HCT116 (cell line): ENCODE measurements around the gene TRAPPC4.

ENCODE experiments used
- ATF3 ChIP-seq: IDR thresholded peaks from 2 replicates; pipeline ENCODE4 v1.6.1; 2012
- CBX3 ChIP-seq: IDR thresholded peaks from 2 replicates; pipeline ENCODE4 v1.6.1; 2012; ENCODE audit warnings: low read depth
- CTCF ChIP-seq, 3 experiments: fragments of 200-600 bp in 1 of 3; sonication (generic) in 1 of 3; IDR thresholded peaks in 2 of 3; conservative IDR thresholded peaks in 1 of 3; 2 replicates each; pipeline ENCODE4 v1.5.1; 2012 to 2017; ENCODE audit warnings: low read depth in 2 of 3, low read length in 2 of 3, antibody characterized with exemption in 1 of 3, borderline replicate concordance in 1 of 3, control low read depth in 1 of 3, mild to moderate bottlenecking in 1 of 3, mixed read lengths in 1 of 3, mixed run types in 1 of 3, moderate library complexity in 1 of 3; ENCODE audit not compliant: insufficient read depth in 1 of 3
- EZH2 ChIP-seq: fragments of 200-600 bp; sonication (generic); IDR thresholded peaks from 2 replicates; pipeline ENCODE4 v1.6.1; 2017; ENCODE audit warnings: antibody characterized with exemption, mixed run types
- MAX ChIP-seq: IDR thresholded peaks from 2 replicates; pipeline ENCODE4 v1.6.1; 2012
- POLR2A ChIP-seq: IDR thresholded peaks from 2 replicates; pipeline ENCODE4 v1.7.0; 2011; ENCODE audit warnings: borderline replicate concordance; ENCODE audit not compliant: insufficient read depth, insufficient read length; ENCODE audit errors: extremely low read depth
- POLR2AphosphoS5 ChIP-seq: IDR thresholded peaks from 2 replicates; pipeline ENCODE4 v1.6.1; 2011; ENCODE audit warnings: mild to moderate bottlenecking, low read depth, low read length, moderate library complexity
- REST ChIP-seq: IDR thresholded peaks from 2 replicates; pipeline ENCODE4 v1.6.1; 2012; ENCODE audit warnings: low read depth
- SIN3A ChIP-seq: IDR thresholded peaks from 2 replicates; pipeline ENCODE4 v1.6.1; 2012; ENCODE audit warnings: low read depth
- SP1 ChIP-seq: IDR thresholded peaks from 2 replicates; pipeline ENCODE4 v1.6.1; 2012; ENCODE audit warnings: low read depth
- ZBTB33 ChIP-seq: IDR thresholded peaks from 2 replicates; pipeline ENCODE4 v1.6.1; 2011; ENCODE audit warnings: mild to moderate bottlenecking, low read length, moderate library complexity; ENCODE audit not compliant: insufficient replicate concordance; ENCODE audit errors: extremely low read depth
- ZNF274 ChIP-seq: fragments of 200-500 bp; sonication (Bioruptor generic); IDR thresholded peaks from 2 replicates; pipeline ENCODE4 v1.6.1; 2014; ENCODE audit warnings: mild to moderate bottlenecking, low read depth, low read length, inconsistent platforms

GRCh38 chr11:118975771-118976709 lies 42.5 kb upstream of the TRAPPC4 start:
- TF ChIP-seq POLR2A (no peak), CTCF (IDR thresholded peaks at IDR 0.05 in 2 of 3, conservative IDR thresholded peaks at IDR 0.05 in 1 of 3; ENCODE audit: borderline replicate concordance in 1 of 3, insufficient read depth in 1 of 3, low read depth in 2 of 3, low read length in 2 of 3) (no peak), ZBTB33 (no peak), MAX (no peak), EZH2 (no peak), SP1 (no peak), ATF3 (no peak), REST (no peak), POLR2AphosphoS5 (no peak), SIN3A (no peak), CBX3 (no peak), ZNF274 (no peak)
